Breast epithelium (tissue), 4 donors: ENCODE measurements around the gene UBA1. TPM values are rescaled to one million over a fixed set of nuclear protein-coding genes. Genes with fewer than 3 reads are reported as not detected.

Experiments
- DNase-seq, 2 donors: peaks; one replicate each; pipeline ENCODE4 v3.0.0-alpha.2; 2019; ENCODE audit warnings: low spot score in 2 of 2
- H3K27ac ChIP-seq, 2 donors: fragments of 200-600 bp; sonication (generic) in 1 of 2; one replicate each; pipeline ENCODE4 v1.5.1; 2016 to 2019; ENCODE audit warnings: mild to moderate bottlenecking in 1 of 2
- H3K27me3 ChIP-seq, 2 donors: fragments of 200-600 bp; sonication (generic) in 1 of 2; one replicate each; pipeline versions ENCODE4 v1.5.1 to v1.6.0; 2017 to 2019; ENCODE audit warnings: control low read depth in 1 of 2, mild to moderate bottlenecking in 1 of 2
- H3K36me3 ChIP-seq: fragments of 200-600 bp; one replicate; pipeline ENCODE4 v1.5.1; 2019
- H3K4me1 ChIP-seq, 2 donors: fragments of 200-600 bp; sonication (generic); one replicate each; pipeline ENCODE4 v1.5.1; 2016 to 2019; ENCODE audit warnings: control low read depth in 1 of 2
- H3K4me3 ChIP-seq, 3 donors: fragments of 200-600 bp; sonication (generic); 1 replicate in 2 of 3; 2 replicates in 1 of 3; pipeline ENCODE4 v1.5.1; 2016 to 2019; ENCODE audit warnings: mild to moderate bottlenecking in 3 of 3, moderate library complexity in 2 of 3
- H3K9me3 ChIP-seq, 2 donors: fragments of 200-600 bp; sonication (generic) in 1 of 2; one replicate each; pipeline ENCODE4 v1.5.1; 2016 to 2019; ENCODE audit warnings: control low read depth in 1 of 2
- CTCF ChIP-seq, 3 donors: fragments of 450-650 bp; IDR thresholded peaks; one replicate each; pipeline ENCODE4 v1.5.1; 2016 to 2017; ENCODE audit warnings: antibody characterized with exemption in 3 of 3, mild to moderate bottlenecking in 3 of 3, moderate library complexity in 3 of 3
- POLR2A ChIP-seq: fragments of 450-650 bp; IDR thresholded peaks from one replicate; pipeline ENCODE4 v1.6.1; 2016; ENCODE audit warnings: antibody characterized with exemption, mild to moderate bottlenecking, moderate library complexity
- POLR2AphosphoS5 ChIP-seq, 3 donors: sonication (generic); formaldehyde crosslinking; IDR thresholded peaks; one replicate each; pipeline ENCODE4 v1.6.1; 2017; ENCODE audit warnings: antibody characterized with exemption in 3 of 3
- intact Hi-C: fragments of 100-400 bp; cut with DNase I; formaldehyde crosslinking; loops from one replicate; pipeline ENCODE4 v1.15.1; 2023; ENCODE audit warnings: low total_unique reads
- total RNA-seq, 3 donors: library from RNA; depleted of rRNA; stranded (reverse); fragments of >200 nt; gene quantifications; one replicate each; pipeline ENCODE4 v1.1.0, GENCODE V29; 2016

UBA1 gene
- total RNA-seq, 3 donors from 2014 or later = 109 to 149 (median 141) TPM

- Histone ChIP-seq H3K36me3 (no peaks in the 10 kb centered on the region), H3K4me1 (no peaks in the 10 kb centered on the region), H3K9me3 (no peaks in the 10 kb centered on the region), H3K4me3 (no peak overlapping the region), H3K27me3 (peaks cover 0 to 34% of the 10 kb centered on the region in 2 donors), H3K27ac (no peak overlapping the region)
- DNase-seq = no peak
- intact Hi-C loops = no loop called here
- TF ChIP-seq POLR2AphosphoS5 (IDR thresholded peaks at IDR 0.05) = no peak
- TF ChIP-seq POLR2A = no peak
- TF ChIP-seq CTCF (IDR thresholded peaks at IDR 0.05) = no peak
These were observed 33.1 kb downstream of the UBA1 start for GRCh38 chrX:47226531-47227333.

- no peak overlapping the region for H3K4me3 ChIP-seq
- DNase-seq = no peak
- H3K27me3 ChIP-seq = peaks cover 0 to 35% of the 10 kb centered on the region in 2 donors
- no peaks in the 10 kb centered on the region for H3K36me3 ChIP-seq
- H3K4me1 ChIP-seq = no peaks in the 10 kb centered on the region
- intact Hi-C loops = no loop called here
- TF ChIP-seq CTCF (IDR thresholded peaks at IDR 0.05) = no peak
- TF ChIP-seq POLR2AphosphoS5 (IDR thresholded peaks at IDR 0.05) = no peak
- TF ChIP-seq POLR2A = no peak
- no peaks in the 10 kb centered on the region for H3K9me3 ChIP-seq
- no peak overlapping the region for H3K27ac ChIP-seq
These were observed 33.6 kb downstream of the UBA1 start for GRCh38 chrX:47227334-47227583.

- no peak overlapping the region for H3K27ac ChIP-seq
- DNase-seq = no peak
- no peaks in the 10 kb centered on the region for H3K4me1 ChIP-seq
- no peak for TF ChIP-seq POLR2AphosphoS5 (IDR thresholded peaks at IDR 0.05)
- peaks cover 0 to 26% of the 10 kb centered on the region in 2 donors for H3K27me3 ChIP-seq
- no peak overlapping the region for H3K4me3 ChIP-seq
- no peaks in the 10 kb centered on the region for H3K9me3 ChIP-seq
- intact Hi-C loops = no loop called here
- H3K36me3 ChIP-seq = no peaks in the 10 kb centered on the region
These were observed 35.1 kb downstream of the UBA1 start for GRCh38 chrX:47228550-47229270.

DNA sequence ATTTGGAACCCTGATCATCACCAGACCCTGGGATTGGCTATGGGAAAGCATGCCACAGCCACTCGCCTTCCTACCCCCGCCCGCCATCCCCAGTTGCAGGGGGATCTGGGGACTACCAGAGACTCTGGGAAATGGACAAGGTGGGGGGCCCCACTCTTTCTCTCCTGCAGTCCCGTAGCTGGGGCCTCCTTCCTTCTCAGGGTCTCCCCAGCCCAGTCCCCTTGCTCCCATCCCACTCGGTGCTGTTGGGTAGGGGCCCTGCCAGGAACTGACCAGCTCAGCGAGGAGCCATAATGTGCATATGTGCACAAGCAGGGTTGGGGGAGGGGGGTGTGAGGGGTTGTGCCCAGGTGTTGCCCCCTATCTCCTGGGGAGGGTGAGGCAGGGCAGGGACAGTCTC, 35.8 kb downstream of the UBA1 start:
- TF ChIP-seq CTCF (IDR thresholded peaks at IDR 0.05) (no peak), POLR2A (no peak), POLR2AphosphoS5 (IDR thresholded peaks at IDR 0.05) (no peak)
- Histone ChIP-seq H3K27ac (no peak overlapping the region), H3K4me3 (no peak overlapping the region), H3K9me3 (no peaks in the 10 kb centered on the region), H3K27me3 (peaks cover 0 to 26% of the 10 kb centered on the region in 2 donors), H3K36me3 (no peaks in the 10 kb centered on the region), H3K4me1 (no peaks in the 10 kb centered on the region)
- no peak for DNase-seq
- intact Hi-C loops = no loop called here

- no peaks in the 10 kb centered on the region for H3K4me1 ChIP-seq
- no peak for DNase-seq
- intact Hi-C loops = no loop called here
These were observed 36.7 kb downstream of the UBA1 start for GRCh38 chrX:47230136-47230868.

More at GRCh38 chrX:47230136-47230868, 36.7 kb downstream of the UBA1 start:
- no peaks in the 10 kb centered on the region for H3K36me3 ChIP-seq
- H3K4me3 ChIP-seq = no peak overlapping the region
- no peaks in the 10 kb centered on the region for H3K9me3 ChIP-seq
- H3K27me3 ChIP-seq = peaks cover 0 to 33% of the 10 kb centered on the region in 2 donors
- TF ChIP-seq POLR2A (no peak), CTCF (IDR thresholded peaks at IDR 0.05) (no peak)
- no peak overlapping the region for H3K27ac ChIP-seq
